SIG-M5 treated with dmso at 0.1 percent for 504 hours (cell line): ENCODE measurements around the gene TXNDC11.
A peak's percentile ranks its signal among the peaks of the same experiment; 100 is the strongest.

Experiments
- DNase-seq: peaks from one replicate; lab custom pipeline; 2025; ENCODE audit not compliant: unreplicated experiment; lab: John Stamatoyannopoulos, UW

The TXNDC11 gene

DNA sequence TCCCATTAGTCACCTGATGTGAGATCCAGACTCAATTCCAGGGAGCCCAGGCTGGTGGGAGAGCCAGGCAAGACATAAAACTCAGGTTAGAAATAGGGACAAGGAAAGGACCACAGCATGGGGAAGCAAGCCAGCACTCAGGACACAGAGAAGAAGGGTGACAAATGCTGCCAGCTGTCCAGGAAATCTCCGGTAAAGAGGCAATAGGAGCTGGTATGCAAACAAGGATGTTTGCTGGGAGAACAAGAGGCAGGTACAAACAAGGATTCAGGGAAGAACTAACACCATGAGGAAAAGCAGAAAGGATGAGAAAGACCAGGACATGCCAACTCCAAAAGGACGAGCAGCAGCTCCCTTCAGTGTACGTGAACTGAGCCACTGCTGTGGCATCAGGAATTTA lies 10.2 kb upstream of the TXNDC11 start:
- DNase-seq, result no peak

GRCh38 chr16:11750056-11750455 lies 7.4 kb upstream of the TXNDC11 start:
- DNase-seq, result no peak

DNA sequence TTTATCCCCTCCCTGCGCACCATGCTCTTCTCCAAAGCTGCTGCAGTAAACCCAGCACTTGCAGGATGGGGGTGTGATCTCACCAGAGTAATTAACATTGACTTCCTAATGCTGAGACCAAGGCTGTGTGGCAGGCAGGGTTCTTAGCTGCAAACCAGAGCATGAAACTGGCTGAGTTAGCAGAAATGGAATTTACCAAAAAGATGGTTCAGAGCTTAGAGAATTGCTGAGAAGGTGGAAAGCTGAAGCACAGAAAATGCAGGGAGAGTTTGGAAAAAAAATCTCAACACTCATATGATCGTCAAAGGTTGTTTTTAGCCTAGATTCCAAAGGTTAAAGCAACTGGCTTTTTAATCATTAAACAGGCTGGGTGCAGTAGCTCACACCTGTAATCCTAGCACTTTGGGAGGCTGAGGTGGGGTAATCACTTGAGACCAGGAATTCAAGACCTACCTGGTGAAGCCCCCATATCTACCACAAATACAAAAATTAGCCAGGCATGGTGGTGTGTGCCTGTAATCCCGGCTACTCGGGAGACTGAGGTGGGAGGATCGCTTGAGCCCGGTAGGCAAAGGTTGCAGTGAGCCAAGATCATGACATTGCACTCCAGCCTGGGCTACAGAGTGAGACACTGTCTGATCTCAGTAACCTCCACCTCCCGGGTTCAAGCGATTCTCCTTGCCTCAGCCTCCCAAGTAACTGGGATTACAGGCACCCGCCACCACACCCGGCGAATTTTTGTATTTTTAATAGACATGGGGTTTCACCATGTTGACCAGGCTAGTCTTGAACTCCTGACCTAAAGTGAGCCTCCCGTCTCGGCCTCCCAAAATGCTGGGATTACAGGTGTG lies 6.0 kb upstream of the TXNDC11 start:
- no peak for DNase-seq

DNA sequence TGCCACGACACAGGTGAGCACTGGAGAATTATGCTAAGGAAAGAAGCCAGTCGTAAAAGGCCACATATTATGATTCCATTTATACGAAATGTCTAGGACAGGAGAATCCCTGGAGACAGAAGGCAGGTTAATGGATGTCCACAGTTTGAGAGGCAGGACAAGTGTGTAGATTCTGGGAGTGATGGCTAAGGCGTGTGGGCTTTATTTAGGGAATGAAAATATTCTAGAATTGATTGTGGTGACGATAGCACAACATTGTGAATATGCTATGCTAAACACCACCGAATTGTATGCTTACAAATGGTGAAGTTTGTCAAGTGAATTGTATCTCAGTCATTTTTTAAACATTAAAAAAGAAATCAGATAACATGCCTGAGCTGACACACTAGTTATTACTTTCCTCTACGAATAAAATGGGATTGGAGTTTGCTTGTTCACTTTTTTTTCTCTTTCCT lies 5.3 kb upstream of the TXNDC11 start:
- no peak for DNase-seq

DNA sequence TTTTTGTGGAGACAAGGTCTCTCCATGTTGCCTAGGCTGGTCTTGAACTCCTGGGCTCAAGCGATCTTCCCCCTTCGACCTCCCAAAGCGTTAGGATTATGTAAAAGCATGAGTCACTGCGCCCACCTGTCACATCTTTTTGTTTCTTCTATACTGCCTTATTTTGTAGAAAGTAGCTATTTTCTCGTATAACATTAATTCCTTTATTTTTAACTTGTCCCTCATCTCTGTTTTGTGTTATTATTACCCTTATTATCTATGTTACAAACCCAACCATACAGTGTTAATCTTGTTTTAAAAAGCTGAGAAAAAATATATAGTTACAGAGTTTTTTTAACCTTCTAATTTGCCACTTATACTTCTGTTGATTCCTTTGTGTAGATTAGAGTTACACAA lies 1.4 kb upstream of the TXNDC11 start:
- DNase-seq, result no peak

GRCh38 chr16:11743308-11744074 lies 834 bp upstream of the TXNDC11 start:
- DNase-seq, result peak; percentile 82

DNA sequence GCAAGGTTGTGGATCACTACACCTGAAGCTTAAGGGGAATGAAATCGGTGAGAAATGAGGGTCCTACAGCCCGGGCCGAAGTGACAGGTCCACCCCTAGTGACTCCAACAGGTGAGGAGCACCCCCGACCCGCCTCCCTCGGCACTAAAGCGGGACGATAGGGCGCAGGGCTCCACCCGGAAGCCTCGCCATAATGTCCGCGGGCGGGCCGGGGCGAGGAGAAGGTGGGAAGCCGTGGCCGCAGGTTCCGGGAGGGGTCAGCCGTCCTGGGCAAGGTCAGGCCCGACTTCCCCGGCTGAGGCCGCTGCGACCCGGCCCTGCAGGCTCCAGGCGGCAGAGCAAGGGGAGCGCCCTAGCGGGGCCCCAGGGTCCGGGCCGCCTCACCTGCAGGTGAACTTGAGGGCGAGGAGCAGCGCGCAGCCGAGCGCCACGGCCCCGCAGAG lies 543 bp downstream of the TXNDC11 start:
- no peak for DNase-seq

DNA sequence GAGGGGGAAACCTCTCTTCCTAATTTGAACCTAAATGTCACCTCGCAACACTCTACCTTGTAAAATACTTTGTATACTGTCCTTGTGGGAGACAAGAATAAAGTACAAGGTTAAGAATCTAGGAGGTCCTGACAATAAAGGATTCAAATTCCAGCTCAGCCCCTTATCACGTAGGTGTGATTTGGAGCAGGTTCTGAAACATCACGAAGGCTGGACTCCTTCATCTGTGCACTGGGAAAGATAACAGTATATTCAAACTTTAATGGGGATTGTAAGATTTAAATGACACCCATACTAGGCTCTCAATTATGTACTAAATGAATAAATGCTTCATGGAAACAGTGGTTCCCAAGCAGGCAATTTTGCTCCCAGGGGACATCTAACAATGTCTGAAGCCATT lies 2.1 kb downstream of the TXNDC11 start:
- no peak for DNase-seq

DNA sequence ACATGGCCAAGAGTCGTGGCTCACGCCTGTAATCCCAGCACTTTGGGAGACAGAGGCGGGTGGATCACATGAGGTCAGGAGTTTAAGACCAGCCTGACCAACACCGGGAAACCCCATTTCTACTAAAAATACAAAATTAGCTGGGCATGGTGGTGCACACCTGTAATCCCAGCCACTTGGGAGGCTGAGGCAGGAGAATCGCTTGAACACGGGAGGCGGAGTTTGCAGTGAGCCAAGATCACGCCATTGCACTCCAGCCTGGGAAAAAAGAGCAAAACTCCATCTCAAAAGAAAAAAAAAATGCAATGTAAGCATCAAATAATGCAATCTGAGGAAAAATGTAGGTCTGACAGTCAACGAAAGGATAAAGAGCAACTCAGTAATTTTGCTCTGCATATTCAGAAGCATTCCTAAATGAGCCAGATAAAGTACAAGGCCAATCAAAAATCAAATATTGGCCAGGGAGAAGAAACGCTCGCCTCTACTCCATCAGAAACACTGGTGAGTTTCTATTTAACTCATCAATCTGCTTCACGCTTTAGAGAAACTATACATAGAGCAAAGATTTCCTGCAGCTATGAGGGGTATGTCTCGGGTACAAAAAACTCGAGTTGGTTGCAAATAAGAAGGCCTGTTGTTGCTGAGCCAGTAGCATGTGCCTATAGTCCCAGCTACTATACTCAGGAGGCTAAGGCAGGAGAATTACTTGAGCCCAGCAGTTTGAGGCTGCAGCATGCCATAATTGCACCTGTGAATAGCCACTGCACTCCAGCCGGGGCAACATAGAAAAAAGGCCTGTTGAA lies 3.7 kb downstream of the TXNDC11 start:
- DNase-seq, result no peak

GRCh38 chr16:11737713-11738112 lies 4.9 kb downstream of the TXNDC11 start:
- DNase-seq, result no peak

DNA sequence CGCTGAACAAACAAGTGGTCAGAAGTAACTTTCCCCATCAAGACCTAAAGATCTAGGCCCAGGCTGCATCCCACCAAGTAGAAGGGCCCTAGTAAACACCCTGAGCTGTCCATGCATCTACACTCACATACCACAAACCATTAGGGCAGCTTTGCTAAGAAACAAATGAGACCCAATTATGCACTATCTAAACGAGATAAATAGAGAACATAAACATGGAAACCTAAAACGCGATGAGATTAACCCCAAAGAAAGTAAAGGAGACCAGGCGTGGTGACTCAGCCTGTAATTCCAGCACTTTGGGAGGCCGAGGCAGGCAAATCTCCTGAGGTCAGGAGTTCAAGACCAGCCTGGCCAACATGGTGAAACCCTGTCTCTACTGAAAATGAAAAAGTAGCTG lies 5.8 kb downstream of the TXNDC11 start:
- DNase-seq, result no peak

GRCh38 chr16:11735787-11736186 lies 6.9 kb downstream of the TXNDC11 start:
- DNase-seq, result no peak

DNA sequence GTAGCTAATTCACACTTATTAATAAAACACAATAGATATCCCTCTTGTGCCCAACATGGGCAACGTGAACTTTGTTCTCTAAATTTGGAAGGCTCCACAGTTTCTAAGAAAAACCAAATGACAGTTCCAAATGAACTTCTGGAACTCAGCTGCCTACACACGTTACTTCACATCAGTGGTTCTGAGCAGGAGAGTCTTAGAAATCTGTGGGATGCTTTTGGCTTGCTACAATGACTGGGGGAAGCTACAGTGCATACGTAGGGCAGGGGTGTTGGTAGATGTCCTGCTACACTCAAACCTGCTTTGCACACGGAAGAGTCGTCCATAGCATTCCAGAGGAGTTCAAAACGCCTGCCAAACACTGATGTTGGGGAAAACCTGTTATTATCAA lies 8.0 kb downstream of the TXNDC11 start:
- no peak for DNase-seq

DNA sequence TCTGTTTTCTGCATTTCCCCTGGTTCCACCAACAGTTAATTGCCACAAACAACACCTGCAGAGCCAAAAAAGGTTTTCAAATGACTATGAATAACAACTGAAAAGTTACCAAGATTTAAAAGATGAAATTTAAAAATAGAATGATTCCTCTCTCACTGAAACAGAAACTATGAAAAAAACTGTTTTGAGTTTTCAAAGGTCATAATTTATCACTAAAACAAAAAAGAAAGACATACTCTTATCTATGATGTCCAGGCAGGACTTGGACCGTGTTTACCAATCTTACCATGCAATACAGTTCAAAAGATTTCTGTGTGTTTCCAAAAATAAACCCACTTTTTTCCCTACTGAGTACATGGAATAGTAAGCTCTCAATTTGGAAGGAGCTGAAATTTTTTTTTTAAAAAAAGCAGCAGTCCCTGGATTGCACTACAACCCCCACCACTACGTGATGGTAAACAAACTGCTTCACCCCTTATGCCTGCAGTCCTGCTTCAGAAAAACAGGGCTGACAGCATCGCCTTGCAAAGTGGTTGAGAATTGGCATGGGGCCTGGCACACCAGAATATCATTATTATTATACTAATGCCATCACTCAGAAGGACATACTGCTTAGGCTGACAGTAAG lies 8.5 kb downstream of the TXNDC11 start:
- DNase-seq, result no peak

DNA sequence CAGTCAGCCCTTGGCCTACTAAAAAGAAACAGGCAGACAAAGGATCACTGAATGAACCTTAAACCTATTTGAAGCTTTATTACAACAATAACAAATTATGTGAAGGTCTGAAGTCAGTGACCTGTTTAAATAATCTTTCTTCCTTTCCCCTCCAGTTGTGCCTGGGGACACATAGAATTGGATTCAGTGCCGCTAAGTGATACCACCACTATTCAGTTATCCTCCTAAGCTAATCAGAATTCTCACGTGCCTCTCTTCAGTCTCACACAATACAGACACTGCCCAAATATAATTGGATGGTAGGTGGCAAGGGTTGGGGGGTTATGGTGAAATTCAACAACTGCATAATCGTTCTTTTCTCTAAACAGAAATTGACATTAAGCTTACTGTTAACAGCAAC lies 11.4 kb downstream of the TXNDC11 start:
- no peak for DNase-seq

DNA sequence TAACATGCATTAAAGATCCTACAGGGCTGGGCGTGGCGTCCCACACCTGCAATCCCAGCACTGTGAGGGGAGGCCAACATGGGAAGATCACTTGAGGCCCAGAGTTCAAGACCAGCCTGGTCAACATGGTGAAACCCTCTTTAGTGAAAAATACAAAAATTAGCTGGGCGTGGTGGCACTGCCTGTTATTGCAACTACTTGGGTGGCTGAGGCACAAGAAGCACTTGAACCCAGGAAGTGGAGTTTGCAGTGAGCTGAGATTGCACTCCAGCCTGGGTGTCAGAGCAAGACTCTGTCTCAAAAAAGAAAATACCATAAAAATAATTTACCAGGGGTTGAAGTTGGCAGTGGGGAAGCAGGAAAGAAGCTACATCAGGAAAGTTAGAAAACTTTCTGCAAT lies 12.9 kb downstream of the TXNDC11 start:
- DNase-seq, result no peak

DNA sequence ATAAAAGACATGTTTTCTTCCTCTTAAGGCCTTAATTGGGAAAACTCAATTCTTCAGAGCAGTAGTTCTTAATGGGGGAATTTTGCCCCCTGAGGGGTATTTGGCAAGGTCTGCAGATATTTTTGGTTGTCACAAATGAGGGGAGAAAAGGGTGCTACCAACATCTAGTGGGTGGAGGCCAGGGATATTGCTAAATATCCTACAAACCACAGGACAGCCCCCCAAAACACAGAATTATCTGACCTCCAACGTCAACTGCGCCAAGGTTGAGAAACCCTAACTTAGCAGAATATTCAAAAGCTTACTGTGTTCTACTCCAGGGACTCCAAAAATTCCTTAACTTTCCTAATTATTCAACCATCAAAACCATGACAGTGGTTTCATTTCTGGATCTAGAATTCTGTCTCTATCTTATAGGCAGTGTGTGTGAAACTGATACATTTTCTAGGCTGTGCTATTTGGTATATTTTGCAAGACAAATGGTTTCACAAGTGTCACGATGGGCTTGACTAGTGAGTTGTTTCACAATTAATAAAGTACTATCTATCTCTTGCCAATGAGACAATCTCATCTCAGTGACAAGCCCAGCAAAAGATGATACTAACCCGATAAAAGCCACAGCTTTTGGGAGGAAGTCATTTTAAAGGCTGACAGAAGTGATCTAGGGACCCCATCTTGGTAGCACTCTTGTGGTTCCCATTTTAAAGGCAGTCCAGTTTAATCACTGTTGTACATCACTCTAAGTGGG lies 14.7 kb downstream of the TXNDC11 start:
- DNase-seq, result peak; percentile 93

DNA sequence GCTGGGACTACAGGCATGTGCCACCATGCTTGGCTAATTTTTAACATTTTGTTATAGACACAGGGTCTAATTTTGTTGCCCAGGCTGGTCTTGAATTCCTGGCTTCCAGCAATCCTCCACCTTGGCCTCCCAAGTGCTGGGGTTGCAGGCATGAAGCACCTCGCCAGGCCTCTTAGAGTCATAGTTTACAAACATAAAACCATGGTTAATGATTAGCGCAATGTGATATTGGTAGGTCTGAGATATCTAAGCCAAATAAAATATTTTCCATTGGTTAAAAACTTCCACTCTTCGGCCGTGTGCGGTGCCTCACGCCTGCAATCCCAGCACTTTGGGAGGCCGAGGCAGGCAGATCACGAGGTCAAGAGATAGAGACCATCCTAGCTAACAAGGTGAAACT lies 16.6 kb downstream of the TXNDC11 start:
- DNase-seq, result no peak

- DNase-seq, result no peak
Measured at GRCh38 chr16:11725457-11725856, 17.2 kb downstream of the TXNDC11 start.

- DNase-seq, result no peak
Measured at GRCh38 chr16:11722468-11722808, 20.2 kb downstream of the TXNDC11 start.
